HepG2 (cell line): ENCODE data around the gene DNAL4. TPM values are rescaled to one million over a fixed set of nuclear protein-coding genes. Genes with fewer than 3 reads are reported as not detected.

ENCODE experiments used
- BRD4 ChIP-seq: sonication (generic); formaldehyde crosslinking; IDR thresholded peaks from 2 replicates; pipeline ENCODE4 v1.4.0; 2020; ENCODE audit warnings: missing genetic modification reagents
- GATAD1 ChIP-seq: IDR thresholded peaks from 2 replicates; pipeline ENCODE4 v1.6.1; 2016; ENCODE audit warnings: missing genetic modification reagents, missing compliant biosample characterization
- HCFC1 ChIP-seq: fragments of 150-350 bp; IDR thresholded peaks from 2 replicates; pipeline ENCODE4 v1.6.1; 2014; ENCODE audit warnings: low read depth, low read length
- IKZF1 ChIP-seq: fragments of 450-650 bp; IDR thresholded peaks from 2 replicates; pipeline ENCODE4 v1.7.1; 2016
- KLF9 ChIP-seq: IDR thresholded peaks from 2 replicates; pipeline ENCODE4 v1.6.1; 2016; ENCODE audit warnings: low read depth
- RAD21 ChIP-seq: fragments of 450-650 bp; formaldehyde crosslinking; IDR thresholded peaks from 2 replicates; pipeline ENCODE4 v1.5.0; 2020; ENCODE audit warnings: mild to moderate bottlenecking
- RFX5 ChIP-seq: IDR thresholded peaks from 2 replicates; pipeline ENCODE4 v1.6.1; 2011; ENCODE audit warnings: low read depth, low read length, improper control_type of control experiment
- RFXAP ChIP-seq: sonication (generic); formaldehyde crosslinking; IDR thresholded peaks from 2 replicates; pipeline ENCODE4 v1.4.0; 2020; ENCODE audit warnings: missing genetic modification reagents, borderline replicate concordance
- TAF15 ChIP-seq: fragments of 200-400 bp; formaldehyde crosslinking; IDR thresholded peaks from one replicate; pipeline ENCODE4 v1.6.1; 2018; ENCODE audit warnings: mild to moderate bottlenecking, low read depth, low read length; ENCODE audit not compliant: poor library complexity, severe bottlenecking
- ZNF24 ChIP-seq: fragments of 450-650 bp; IDR thresholded peaks from 2 replicates; pipeline ENCODE4 v1.6.1; 2017; ENCODE audit warnings: antibody characterized with exemption, mild to moderate bottlenecking
- ZNF264 ChIP-seq: sonication (generic); formaldehyde crosslinking; IDR thresholded peaks from 2 replicates; pipeline ENCODE4 v1.4.0; 2020; ENCODE audit warnings: missing genetic modification reagents
- ZNF317 ChIP-seq: sonication (generic); formaldehyde crosslinking; IDR thresholded peaks from 2 replicates; pipeline ENCODE4 v1.5.0; 2020; ENCODE audit warnings: mild to moderate bottlenecking, missing genetic modification reagents
- ZNF383 ChIP-seq: sonication (generic); formaldehyde crosslinking; IDR thresholded peaks from 2 replicates; pipeline ENCODE4 v1.4.0; 2020; ENCODE audit warnings: missing genetic modification reagents, mild to moderate bottlenecking, borderline replicate concordance
- ZNF552 ChIP-seq: sonication (generic); formaldehyde crosslinking; IDR thresholded peaks from 2 replicates; pipeline ENCODE4 v1.9.0; 2022; ENCODE audit warnings: missing genetic modification reagents, mild to moderate bottlenecking, borderline replicate concordance
- ZNF616 ChIP-seq: sonication (generic); formaldehyde crosslinking; IDR thresholded peaks from 2 replicates; pipeline ENCODE4 v1.5.0; 2020; ENCODE audit warnings: low read depth, mild to moderate bottlenecking, missing genetic modification reagents
- ZNF839 ChIP-seq: sonication (generic); formaldehyde crosslinking; IDR thresholded peaks from 2 replicates; pipeline ENCODE4 v1.4.0; 2020; ENCODE audit warnings: missing genetic modification reagents, mild to moderate bottlenecking, borderline replicate concordance
- ZSCAN12 ChIP-seq: sonication (generic); formaldehyde crosslinking; IDR thresholded peaks from 2 replicates; pipeline ENCODE4 v1.9.0; 2021; ENCODE audit warnings: mild to moderate bottlenecking, missing genetic modification reagents
- ZSCAN21 ChIP-seq: sonication (generic); formaldehyde crosslinking; IDR thresholded peaks from 2 replicates; pipeline ENCODE4 v1.8.0; 2022; ENCODE audit warnings: mild to moderate bottlenecking, missing genetic modification reagents, moderate library complexity, borderline replicate concordance
- polyA plus RNA-seq, 8 experiments: library from polyadenylated mRNA; depleted of rRNA in 3 of 8; stranded (reverse) in 7 of 8; unstranded in 1 of 8; fragments of >200 nt; fragmentation: Illumina TruSeq in 4 of 8; extraction: Trizol in 4 of 8; gene quantifications; 2 replicates each; pipeline versions ENCODE4 v1.2.1 to v1.2.3, GENCODE V29; 2011 to 2016; ENCODE audit warnings: low read depth in 4 of 8, missing spikeins in 1 of 8, mixed read lengths in 1 of 8; ENCODE audit not compliant: insufficient read depth in 1 of 8
- total RNA-seq, 5 experiments: library from RNA; depleted of rRNA; stranded (reverse); fragments of >200 nt; fragmentation: Illumina TruSeq; extraction: Trizol; gene quantifications; 2 replicates each; pipeline ENCODE4 v1.2.3, GENCODE V29; 2016; ENCODE audit warnings: low read depth in 1 of 5
- TF ChIP-seq, protein P1 (sequence below): sonication (generic); formaldehyde crosslinking; conservative IDR thresholded peaks from 2 replicates; pipeline ENCODE4 v1.4.0; 2020; ENCODE audit warnings: mild to moderate bottlenecking, missing genetic modification reagents, moderate library complexity
- TF ChIP-seq, protein P2 (sequence below): IDR thresholded peaks from 2 replicates; pipeline ENCODE4 v1.6.1; 2016; ENCODE audit warnings: control low read depth
- TF ChIP-seq, protein P3 (sequence below): sonication (generic); formaldehyde crosslinking; IDR thresholded peaks from 2 replicates; pipeline ENCODE4 v1.5.0; 2020; ENCODE audit warnings: mild to moderate bottlenecking, missing genetic modification reagents
- TF ChIP-seq, protein P4 (sequence below): IDR thresholded peaks from 2 replicates; pipeline ENCODE4 v1.6.1; 2018; ENCODE audit warnings: missing genetic modification reagents, mild to moderate bottlenecking, missing compliant biosample characterization
- TF ChIP-seq, protein P5 (sequence below): IDR thresholded peaks from 2 replicates; pipeline ENCODE4 v1.6.1; 2016; ENCODE audit warnings: low read depth, control low read depth

Gene DNAL4
- total and polyA plus RNA-seq, 2 of the 13 experiments (the other 11 are each of a cell fraction or from before 2014, with no cell fraction given), result 8.0 to 10.7 TPM

DNA sequence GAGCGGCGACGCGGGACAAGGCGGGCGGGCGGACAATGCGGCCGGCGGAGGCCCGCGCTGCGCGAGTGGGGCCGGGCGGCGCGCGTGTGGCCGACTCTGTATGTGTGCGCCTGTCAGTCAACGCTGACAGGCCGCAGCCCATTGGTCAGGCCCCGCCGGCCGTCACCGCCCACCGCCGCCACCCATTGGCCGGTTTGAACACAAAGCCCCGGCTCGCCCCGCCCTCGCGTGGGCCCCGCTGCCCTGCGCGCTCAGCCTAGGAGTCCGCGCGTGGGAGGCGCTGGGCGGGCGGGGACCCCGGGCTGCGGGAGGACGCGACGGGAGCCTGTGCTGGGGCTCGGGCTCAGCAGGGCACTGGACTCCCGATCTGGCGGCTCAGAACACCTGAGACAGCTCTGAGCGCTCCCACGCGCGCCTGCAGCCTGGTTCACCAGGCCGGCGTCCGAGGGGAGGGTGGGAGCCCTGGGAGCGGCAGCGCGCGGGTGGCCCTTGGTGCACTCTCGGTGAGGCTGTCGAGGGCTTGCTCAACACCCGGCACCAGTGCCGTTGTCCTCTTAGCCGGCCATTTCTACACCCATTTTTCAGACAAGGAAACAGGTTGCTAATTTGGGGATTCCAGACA is 37.9 kb downstream of the DNAL4 start, which contains the start of gene SUN2 (continued):
- TF ChIP-seq, protein P1, sequence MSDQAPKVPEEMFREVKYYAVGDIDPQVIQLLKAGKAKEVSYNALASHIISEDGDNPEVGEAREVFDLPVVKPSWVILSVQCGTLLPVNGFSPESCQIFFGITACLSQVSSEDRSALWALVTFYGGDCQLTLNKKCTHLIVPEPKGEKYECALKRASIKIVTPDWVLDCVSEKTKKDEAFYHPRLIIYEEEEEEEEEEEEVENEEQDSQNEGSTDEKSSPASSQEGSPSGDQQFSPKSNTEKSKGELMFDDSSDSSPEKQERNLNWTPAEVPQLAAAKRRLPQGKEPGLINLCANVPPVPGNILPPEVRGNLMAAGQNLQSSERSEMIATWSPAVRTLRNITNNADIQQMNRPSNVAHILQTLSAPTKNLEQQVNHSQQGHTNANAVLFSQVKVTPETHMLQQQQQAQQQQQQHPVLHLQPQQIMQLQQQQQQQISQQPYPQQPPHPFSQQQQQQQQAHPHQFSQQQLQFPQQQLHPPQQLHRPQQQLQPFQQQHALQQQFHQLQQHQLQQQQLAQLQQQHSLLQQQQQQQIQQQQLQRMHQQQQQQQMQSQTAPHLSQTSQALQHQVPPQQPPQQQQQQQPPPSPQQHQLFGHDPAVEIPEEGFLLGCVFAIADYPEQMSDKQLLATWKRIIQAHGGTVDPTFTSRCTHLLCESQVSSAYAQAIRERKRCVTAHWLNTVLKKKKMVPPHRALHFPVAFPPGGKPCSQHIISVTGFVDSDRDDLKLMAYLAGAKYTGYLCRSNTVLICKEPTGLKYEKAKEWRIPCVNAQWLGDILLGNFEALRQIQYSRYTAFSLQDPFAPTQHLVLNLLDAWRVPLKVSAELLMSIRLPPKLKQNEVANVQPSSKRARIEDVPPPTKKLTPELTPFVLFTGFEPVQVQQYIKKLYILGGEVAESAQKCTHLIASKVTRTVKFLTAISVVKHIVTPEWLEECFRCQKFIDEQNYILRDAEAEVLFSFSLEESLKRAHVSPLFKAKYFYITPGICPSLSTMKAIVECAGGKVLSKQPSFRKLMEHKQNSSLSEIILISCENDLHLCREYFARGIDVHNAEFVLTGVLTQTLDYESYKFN (CRISPR knock-in tag), result no peak
- TF ChIP-seq IKZF1 (no peak), ZSCAN21 (peak; percentile 17; the same call in 1 of the 2 replicates), HCFC1 (no peak), RAD21 (CRISPR knock-in tag) (no peak), BRD4 (no peak), ZNF24 (no peak), KLF9 (CRISPR knock-in tag) (no peak), ZNF317 (CRISPR knock-in tag) (no peak), TAF15 (no peak), ZNF264 (no peak), GATAD1 (CRISPR knock-in tag) (no peak), ZSCAN12 (CRISPR knock-in tag) (no peak), ZNF616 (no peak), RFX5 (no peak), RFXAP (CRISPR knock-in tag) (no peak), ZNF383 (CRISPR knock-in tag) (no peak), ZNF552 (CRISPR knock-in tag) (no peak), ZNF839 (CRISPR knock-in tag) (no peak)
- TF ChIP-seq, protein P2, sequence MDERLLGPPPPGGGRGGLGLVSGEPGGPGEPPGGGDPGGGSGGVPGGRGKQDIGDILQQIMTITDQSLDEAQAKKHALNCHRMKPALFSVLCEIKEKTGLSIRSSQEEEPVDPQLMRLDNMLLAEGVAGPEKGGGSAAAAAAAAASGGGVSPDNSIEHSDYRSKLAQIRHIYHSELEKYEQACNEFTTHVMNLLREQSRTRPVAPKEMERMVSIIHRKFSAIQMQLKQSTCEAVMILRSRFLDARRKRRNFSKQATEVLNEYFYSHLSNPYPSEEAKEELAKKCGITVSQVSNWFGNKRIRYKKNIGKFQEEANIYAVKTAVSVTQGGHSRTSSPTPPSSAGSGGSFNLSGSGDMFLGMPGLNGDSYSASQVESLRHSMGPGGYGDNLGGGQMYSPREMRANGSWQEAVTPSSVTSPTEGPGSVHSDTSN (CRISPR knock-in tag), result peak; percentile 86
- TF ChIP-seq, protein P3, sequence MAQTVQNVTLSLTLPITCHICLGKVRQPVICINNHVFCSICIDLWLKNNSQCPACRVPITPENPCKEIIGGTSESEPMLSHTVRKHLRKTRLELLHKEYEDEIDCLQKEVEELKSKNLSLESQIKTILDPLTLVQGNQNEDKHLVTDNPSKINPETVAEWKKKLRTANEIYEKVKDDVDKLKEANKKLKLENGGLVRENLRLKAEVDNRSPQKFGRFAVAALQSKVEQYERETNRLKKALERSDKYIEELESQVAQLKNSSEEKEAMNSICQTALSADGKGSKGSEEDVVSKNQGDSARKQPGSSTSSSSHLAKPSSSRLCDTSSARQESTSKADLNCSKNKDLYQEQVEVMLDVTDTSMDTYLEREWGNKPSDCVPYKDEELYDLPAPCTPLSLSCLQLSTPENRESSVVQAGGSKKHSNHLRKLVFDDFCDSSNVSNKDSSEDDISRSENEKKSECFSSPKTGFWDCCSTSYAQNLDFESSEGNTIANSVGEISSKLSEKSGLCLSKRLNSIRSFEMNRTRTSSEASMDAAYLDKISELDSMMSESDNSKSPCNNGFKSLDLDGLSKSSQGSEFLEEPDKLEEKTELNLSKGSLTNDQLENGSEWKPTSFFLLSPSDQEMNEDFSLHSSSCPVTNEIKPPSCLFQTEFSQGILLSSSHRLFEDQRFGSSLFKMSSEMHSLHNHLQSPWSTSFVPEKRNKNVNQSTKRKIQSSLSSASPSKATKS, result no peak
- TF ChIP-seq, protein P4, sequence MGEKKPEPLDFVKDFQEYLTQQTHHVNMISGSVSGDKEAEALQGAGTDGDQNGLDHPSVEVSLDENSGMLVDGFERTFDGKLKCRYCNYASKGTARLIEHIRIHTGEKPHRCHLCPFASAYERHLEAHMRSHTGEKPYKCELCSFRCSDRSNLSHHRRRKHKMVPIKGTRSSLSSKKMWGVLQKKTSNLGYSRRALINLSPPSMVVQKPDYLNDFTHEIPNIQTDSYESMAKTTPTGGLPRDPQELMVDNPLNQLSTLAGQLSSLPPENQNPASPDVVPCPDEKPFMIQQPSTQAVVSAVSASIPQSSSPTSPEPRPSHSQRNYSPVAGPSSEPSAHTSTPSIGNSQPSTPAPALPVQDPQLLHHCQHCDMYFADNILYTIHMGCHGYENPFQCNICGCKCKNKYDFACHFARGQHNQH (CRISPR knock-in tag), result no peak
- TF ChIP-seq, protein P5, sequence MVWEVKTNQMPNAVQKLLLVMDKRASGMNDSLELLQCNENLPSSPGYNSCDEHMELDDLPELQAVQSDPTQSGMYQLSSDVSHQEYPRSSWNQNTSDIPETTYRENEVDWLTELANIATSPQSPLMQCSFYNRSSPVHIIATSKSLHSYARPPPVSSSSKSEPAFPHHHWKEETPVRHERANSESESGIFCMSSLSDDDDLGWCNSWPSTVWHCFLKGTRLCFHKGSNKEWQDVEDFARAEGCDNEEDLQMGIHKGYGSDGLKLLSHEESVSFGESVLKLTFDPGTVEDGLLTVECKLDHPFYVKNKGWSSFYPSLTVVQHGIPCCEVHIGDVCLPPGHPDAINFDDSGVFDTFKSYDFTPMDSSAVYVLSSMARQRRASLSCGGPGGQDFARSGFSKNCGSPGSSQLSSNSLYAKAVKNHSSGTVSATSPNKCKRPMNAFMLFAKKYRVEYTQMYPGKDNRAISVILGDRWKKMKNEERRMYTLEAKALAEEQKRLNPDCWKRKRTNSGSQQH (CRISPR knock-in tag), result no peak
